ENCODE results near the gene C1orf35.
A peak's percentile ranks its signal among the peaks of the same experiment; 100 is the strongest.

The C1orf35 gene

GRCh38 chr1:228081144-228081543 lies 22.0 kb downstream of the C1orf35 start:
- DNase-seq (ENCODE audit: low spot score in 2 of 2), result no peak
- in situ Hi-C loops (cut with MboI; ENCODE audit: low sequenced_read_pairs), result no loop called here

GRCh38 chr1:228079601-228080263 lies 23.4 kb downstream of the C1orf35 start:
- Histone ChIP-seq H3K4me3 (no peak overlapping the region), H3K9me3 (no peaks in the 10 kb centered on the region), H3K4me1 (peaks cover 10% of the 10 kb centered on the region), H3K27me3 (ENCODE audit: low read depth) (no peaks in the 10 kb centered on the region), H3K36me3 (replicated peaks) (peaks cover 22% of the 10 kb centered on the region)
- DNase-seq (ENCODE audit: low spot score in 2 of 2), result no peak
- in situ Hi-C loops (cut with MboI; ENCODE audit: low sequenced_read_pairs), result no loop called here

More at GRCh38 chr1:228081144-228081543, 22.0 kb downstream of the C1orf35 start:
- Histone ChIP-seq H3K27me3 (ENCODE audit: low read depth) (no peaks in the 10 kb centered on the region), H3K4me1 (peaks cover 23% of the 10 kb centered on the region), H3K36me3 (replicated peaks) (peaks cover 33% of the 10 kb centered on the region), H3K4me3 (peak overlapping the region; percentile 95), H3K9me3 (no peaks in the 10 kb centered on the region)

- Histone ChIP-seq H3K9me3 (no peaks in the 10 kb centered on the region), H3K4me3 (no peak overlapping the region), H3K4me1 (peaks cover 6% of the 10 kb centered on the region), H3K27me3 (ENCODE audit: low read depth) (no peaks in the 10 kb centered on the region), H3K36me3 (replicated peaks) (peaks cover 15% of the 10 kb centered on the region)
- DNase-seq (ENCODE audit: low spot score in 2 of 2), result no peak
- in situ Hi-C loops (cut with MboI; ENCODE audit: low sequenced_read_pairs), result no loop called here
Observed at GRCh38 chr1:228079013-228079412, 24.1 kb downstream of the C1orf35 start.

- Histone ChIP-seq H3K36me3 (replicated peaks) (peaks cover 2% of the 10 kb centered on the region), H3K4me1 (peaks cover 6% of the 10 kb centered on the region), H3K9me3 (no peaks in the 10 kb centered on the region), H3K27me3 (ENCODE audit: low read depth) (no peaks in the 10 kb centered on the region), H3K4me3 (no peak overlapping the region)
- no peak for DNase-seq (ENCODE audit: low spot score in 2 of 2)
- in situ Hi-C loops (cut with MboI; ENCODE audit: low sequenced_read_pairs), result no loop called here
Observed at GRCh38 chr1:228077565-228078330, 25.4 kb downstream of the C1orf35 start.

GRCh38 chr1:228076796-228077430 lies 26.2 kb downstream of the C1orf35 start:
- Histone ChIP-seq H3K27me3 (ENCODE audit: low read depth) (no peaks in the 10 kb centered on the region), H3K9me3 (no peaks in the 10 kb centered on the region), H3K4me3 (no peak overlapping the region), H3K4me1 (peaks cover 6% of the 10 kb centered on the region), H3K36me3 (replicated peaks) (no peaks in the 10 kb centered on the region)
- in situ Hi-C loops (cut with MboI; ENCODE audit: low sequenced_read_pairs), result no loop called here
- no peak for DNase-seq (ENCODE audit: low spot score in 2 of 2)

GRCh38 chr1:228075801-228076271 lies 27.3 kb downstream of the C1orf35 start:
- DNase-seq (ENCODE audit: low spot score in 2 of 2), result no peak
- Histone ChIP-seq H3K9me3 (no peaks in the 10 kb centered on the region), H3K4me1 (no peaks in the 10 kb centered on the region), H3K36me3 (replicated peaks) (no peaks in the 10 kb centered on the region), H3K4me3 (no peak overlapping the region), H3K27me3 (ENCODE audit: low read depth) (no peaks in the 10 kb centered on the region)
- in situ Hi-C loops (cut with MboI; ENCODE audit: low sequenced_read_pairs), result no loop called here

GRCh38 chr1:228074954-228075730 lies 28.0 kb downstream of the C1orf35 start:
- H3K27me3 ChIP-seq (ENCODE audit: low read depth), result no peaks in the 10 kb centered on the region
- in situ Hi-C loops (cut with MboI; ENCODE audit: low sequenced_read_pairs), result no loop called here

GRCh38 chr1:228073857-228074545 lies 29.1 kb downstream of the C1orf35 start:
- no peaks in the 10 kb centered on the region for H3K4me1 ChIP-seq
- peak in 1 of 2 experiments; percentile 36 for DNase-seq (ENCODE audit: low spot score in 2 of 2)
- H3K9me3 ChIP-seq, result no peaks in the 10 kb centered on the region
- no peaks in the 10 kb centered on the region for H3K27me3 ChIP-seq (ENCODE audit: low read depth)
- no peaks in the 10 kb centered on the region for H3K36me3 ChIP-seq (replicated peaks)
- in situ Hi-C loops (cut with MboI; ENCODE audit: low sequenced_read_pairs), result no loop called here
- no peak overlapping the region for H3K4me3 ChIP-seq

More at GRCh38 chr1:228074954-228075730, 28.0 kb downstream of the C1orf35 start:
- H3K36me3 ChIP-seq (replicated peaks), result no peaks in the 10 kb centered on the region
- H3K4me3 ChIP-seq, result no peak overlapping the region
- no peak for DNase-seq (ENCODE audit: low spot score in 2 of 2)
- no peaks in the 10 kb centered on the region for H3K4me1 ChIP-seq
- no peaks in the 10 kb centered on the region for H3K9me3 ChIP-seq

- Histone ChIP-seq H3K4me1 (no peaks in the 10 kb centered on the region), H3K27me3 (ENCODE audit: low read depth) (no peaks in the 10 kb centered on the region), H3K9me3 (no peaks in the 10 kb centered on the region), H3K36me3 (replicated peaks) (no peaks in the 10 kb centered on the region), H3K4me3 (no peak overlapping the region)
- in situ Hi-C loops (cut with MboI; ENCODE audit: low sequenced_read_pairs), result no loop called here
- DNase-seq (ENCODE audit: low spot score in 2 of 2), result no peak
Observed at GRCh38 chr1:228073061-228073856, 29.9 kb downstream of the C1orf35 start.

- H3K9me3 ChIP-seq, result no peaks in the 10 kb centered on the region
- no peak overlapping the region for H3K4me3 ChIP-seq
- no peaks in the 10 kb centered on the region for H3K36me3 ChIP-seq (replicated peaks)
- H3K27me3 ChIP-seq (ENCODE audit: low read depth), result no peaks in the 10 kb centered on the region
- in situ Hi-C loops (cut with MboI; ENCODE audit: low sequenced_read_pairs), result no loop called here
- no peak for DNase-seq (ENCODE audit: low spot score in 2 of 2)
- no peaks in the 10 kb centered on the region for H3K4me1 ChIP-seq
Observed at GRCh38 chr1:228072658-228073043, 30.5 kb downstream of the C1orf35 start.

GRCh38 chr1:228071839-228072657 lies 31.1 kb downstream of the C1orf35 start:
- no peak for DNase-seq (ENCODE audit: low spot score in 2 of 2)
- H3K27me3 ChIP-seq (ENCODE audit: low read depth), result 0 out of 2 replicates have a peak, but pooled peaks cover 3% of the 10 kb centered on the region
- H3K4me3 ChIP-seq, result no peak overlapping the region
- in situ Hi-C loops (cut with MboI; ENCODE audit: low sequenced_read_pairs), result no loop called here
- H3K4me1 ChIP-seq, result no peaks in the 10 kb centered on the region
- H3K36me3 ChIP-seq (replicated peaks), result no peaks in the 10 kb centered on the region
- H3K9me3 ChIP-seq, result no peaks in the 10 kb centered on the region

GRCh38 chr1:228070851-228071250 lies 32.3 kb downstream of the C1orf35 start:
- no peaks in the 10 kb centered on the region for H3K36me3 ChIP-seq (replicated peaks)
- no peak overlapping the region for H3K4me3 ChIP-seq
- no peaks in the 10 kb centered on the region for H3K9me3 ChIP-seq
- H3K27me3 ChIP-seq (ENCODE audit: low read depth), result 0 out of 2 replicates have a peak, but pooled peaks cover 6% of the 10 kb centered on the region
- DNase-seq (ENCODE audit: low spot score in 2 of 2), result no peak
- in situ Hi-C loops (cut with MboI; ENCODE audit: low sequenced_read_pairs), result no loop called here
- no peaks in the 10 kb centered on the region for H3K4me1 ChIP-seq

Data from HAP-1 (cell line).